PFSK-1 (cell line): ENCODE data around the gene BRF1.

ENCODE experiments used
- FOXP2 ChIP-seq: optimal IDR thresholded peaks from 2 replicates; pipeline ENCODE3; 2011; ENCODE audit warnings: borderline replicate concordance, control low read depth, inconsistent platforms; ENCODE audit not compliant: insufficient read depth; ENCODE audit errors: extremely low read length, extremely low read depth
- POLR2AphosphoS5 ChIP-seq: IDR thresholded peaks from 2 replicates; pipeline ENCODE4 v1.6.1; 2012; ENCODE audit warnings: low read depth, mild to moderate bottlenecking, control low read depth, low read length, moderate library complexity
- REST ChIP-seq, 2 experiments: IDR thresholded peaks; 2 replicates each; pipeline versions ENCODE4 v1.6.1 to v1.8.0; 2011 to 2012; ENCODE audit warnings: low read depth in 2 of 2, low read length in 2 of 2, control low read depth in 1 of 2, inconsistent platforms in 1 of 2, mild to moderate bottlenecking in 1 of 2, moderate library complexity in 1 of 2; ENCODE audit not compliant: insufficient read depth in 1 of 2
- SIN3A ChIP-seq: IDR thresholded peaks from 2 replicates; pipeline ENCODE4 v1.6.1; 2012; ENCODE audit warnings: mild to moderate bottlenecking, low read length, moderate library complexity, borderline replicate concordance; ENCODE audit not compliant: insufficient read depth
- TAF1 ChIP-seq: IDR thresholded peaks from 2 replicates; pipeline ENCODE4 v1.6.1; 2012; ENCODE audit warnings: low read length, control low read depth, borderline replicate concordance; ENCODE audit not compliant: insufficient read depth

BRF1 gene

GRCh38 chr14:105226198-105226597 lies 74.6 kb downstream of the BRF1 start:
- TF ChIP-seq POLR2AphosphoS5 (no peak), TAF1 (no peak), FOXP2 (no peak), SIN3A (no peak), REST (IDR thresholded peaks at IDR 0.05; ENCODE audit: insufficient read depth in 1 of 2, low read depth in 2 of 2, low read length in 2 of 2) (no peak)

- TF ChIP-seq FOXP2 (no peak), SIN3A (no peak), POLR2AphosphoS5 (no peak), TAF1 (no peak), REST (IDR thresholded peaks at IDR 0.05; ENCODE audit: insufficient read depth in 1 of 2, low read depth in 2 of 2, low read length in 2 of 2) (no peak)
Observed at GRCh38 chr14:105224845-105225570, 75.8 kb downstream of the BRF1 start.

DNA sequence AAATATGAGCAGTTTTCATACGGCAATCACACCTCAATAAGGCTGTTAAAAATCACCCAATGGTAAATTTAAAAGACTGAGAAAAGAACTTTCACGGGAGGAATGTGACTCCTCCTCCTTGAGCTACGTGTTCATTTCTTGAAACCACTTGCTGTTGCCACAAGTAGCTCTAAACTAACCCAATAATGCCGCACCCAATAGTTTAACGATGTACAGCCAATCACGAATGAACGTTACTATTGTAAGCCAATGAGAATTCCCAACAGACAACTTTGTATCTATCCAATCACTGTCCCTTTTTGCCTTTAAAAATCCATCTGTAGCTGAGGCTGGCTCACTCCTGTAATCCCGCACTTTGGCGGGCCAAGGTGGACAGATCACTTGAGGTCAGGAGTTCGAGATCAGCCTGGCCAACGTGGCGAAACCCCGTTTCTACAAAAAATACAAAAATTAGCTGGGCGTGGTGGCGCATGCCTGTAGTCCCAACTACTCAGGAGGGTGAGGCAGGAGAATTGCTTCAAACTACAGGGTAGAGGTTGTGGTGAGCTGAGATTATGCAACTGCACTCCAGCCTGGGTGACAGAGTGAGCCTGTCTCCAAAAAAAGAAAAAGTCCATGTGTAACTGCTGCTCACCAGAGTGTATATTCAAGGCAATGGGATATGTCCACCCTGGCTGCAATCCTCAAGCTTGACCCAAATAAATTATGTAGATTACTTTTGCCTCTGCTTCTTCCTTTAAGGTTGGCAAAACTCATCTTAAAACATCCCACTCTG lies 76.8 kb downstream of the BRF1 start:
- TF ChIP-seq SIN3A (no peak), FOXP2 (no peak), REST (IDR thresholded peaks at IDR 0.05; ENCODE audit: insufficient read depth in 1 of 2, low read depth in 2 of 2, low read length in 2 of 2) (no peak), TAF1 (no peak), POLR2AphosphoS5 (no peak)

DNA sequence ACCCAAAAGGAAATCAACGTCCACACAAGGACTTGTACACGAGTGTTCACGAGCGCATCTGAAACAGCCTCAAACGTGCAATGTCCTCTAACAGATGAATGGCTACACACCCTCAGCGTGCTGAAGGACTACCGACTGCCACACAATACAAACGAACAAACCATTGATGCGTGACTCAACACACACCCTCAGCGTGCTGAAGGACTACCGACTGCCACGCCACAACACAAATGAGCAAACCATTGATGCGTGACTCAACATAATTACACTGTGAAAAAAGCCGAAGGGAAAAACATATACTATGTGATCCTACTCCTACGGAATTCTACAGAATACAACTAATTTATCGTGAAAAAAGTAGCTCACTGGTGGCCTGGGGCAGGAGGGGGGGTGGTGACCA lies 77.5 kb downstream of the BRF1 start:
- no peak for TF ChIP-seq SIN3A

DNA sequence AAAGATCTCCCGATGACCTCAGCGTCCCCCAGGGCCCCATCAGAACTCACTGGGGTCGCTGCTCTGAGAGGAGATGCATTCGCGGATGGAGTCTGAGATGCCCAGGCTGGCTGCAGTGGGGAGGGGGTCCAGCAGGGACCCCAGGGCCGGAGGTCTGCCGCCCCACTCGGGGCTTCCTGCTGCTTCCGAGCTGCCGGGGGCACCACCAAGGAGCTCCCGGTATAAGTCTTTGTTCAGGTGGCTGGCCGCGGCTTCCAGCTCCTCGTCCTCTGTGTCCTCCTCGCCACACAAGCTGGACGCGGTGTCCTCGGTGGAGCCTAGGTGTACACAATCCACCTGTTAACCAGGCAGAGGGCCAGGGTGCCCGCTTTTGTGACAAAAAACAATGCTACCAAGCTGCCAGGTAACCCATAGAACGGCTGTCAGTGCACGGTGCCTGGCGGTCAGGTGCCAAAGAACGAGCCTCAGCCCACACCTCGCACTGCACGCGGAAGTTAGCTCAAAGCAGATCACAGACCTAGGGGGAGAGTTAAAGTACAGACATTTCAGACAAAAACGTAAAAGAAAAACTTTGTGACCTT lies 79.1 kb downstream of the BRF1 start:
- no peak for TF ChIP-seq FOXP2
- TF ChIP-seq TAF1, result no peak
- no peak for TF ChIP-seq REST (IDR thresholded peaks at IDR 0.05; ENCODE audit: insufficient read depth in 1 of 2, low read depth in 2 of 2, low read length in 2 of 2)
- TF ChIP-seq POLR2AphosphoS5, result no peak
- no peak for TF ChIP-seq SIN3A
